Stimulated activated memory B cell treated with anti-CD40 and anti-IgM and Interleukin-4, amounts not matched to agents 10 μg/mL and 1 μg/mL and 100 μg/mL, for 72 hours (primary cell): ENCODE data around the gene PPIP5K2.
"Not testable (repeated sequence)": the region's sequence is repeated elsewhere in the genome, so short reads cannot be mapped to it uniquely, and the experiment has no call there.

Source experiments
- ATAC-seq: fragments of 150-1000 bp; cut with Tn5 transposase; 2 replicates; pipeline ENCODE4 v1.10.0; 2021
- H3K27ac Mint-ChIP-seq: one replicate; pipeline ENCODE4 v1.8.0; 2022; ENCODE audit warnings: mild to moderate bottlenecking, mixed read lengths
- H3K27me3 Mint-ChIP-seq: one replicate; pipeline ENCODE4 v1.8.0; 2022; ENCODE audit warnings: mixed read lengths
- H3K36me3 Mint-ChIP-seq: one replicate; pipeline ENCODE4 v1.8.0; 2022; ENCODE audit warnings: mixed read lengths
- H3K4me1 Mint-ChIP-seq: one replicate; pipeline ENCODE4 v1.8.0; 2022; ENCODE audit warnings: mixed read lengths
- H3K4me3 Mint-ChIP-seq: one replicate; pipeline ENCODE4 v1.8.0; 2022; ENCODE audit warnings: mild to moderate bottlenecking, moderate library complexity, mixed read lengths
- H3K9me3 Mint-ChIP-seq: one replicate; pipeline ENCODE4 v1.8.0; 2022; ENCODE audit warnings: mixed read lengths

The PPIP5K2 gene

GRCh38 chr5:103142132-103142531 is 22.0 kb downstream of the PPIP5K2 start:
- H3K4me1 Mint-ChIP-seq, H3K4me3 Mint-ChIP-seq: not testable (repeated sequence)
- peaks cover 26% of the 10 kb centered on the region for H3K36me3 Mint-ChIP-seq

DNA sequence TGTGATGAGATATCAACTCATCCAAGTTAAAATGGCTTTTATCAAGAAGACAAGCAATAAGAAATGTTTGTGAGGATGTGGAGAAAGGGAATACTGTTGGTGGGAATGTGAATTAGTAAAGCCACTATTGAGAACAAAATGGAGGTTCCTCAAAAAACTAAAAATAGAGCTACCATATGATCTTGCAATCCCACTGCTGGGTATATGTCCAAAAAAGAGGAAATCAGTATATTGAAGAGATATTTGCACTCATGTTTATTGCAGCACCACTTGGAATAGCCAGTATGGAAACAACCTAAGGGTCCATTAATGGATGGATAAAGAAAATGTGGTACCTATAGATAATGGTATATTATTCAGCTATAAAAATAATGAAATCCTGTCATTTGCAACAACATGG is 25.1 kb downstream of the PPIP5K2 start:
- no peaks in the 10 kb centered on the region for H3K9me3 Mint-ChIP-seq
- no peak overlapping the region for H3K4me3 Mint-ChIP-seq
- H3K4me1 Mint-ChIP-seq, result no peaks in the 10 kb centered on the region
- peaks cover 24% of the 10 kb centered on the region for H3K36me3 Mint-ChIP-seq
- ATAC-seq, result no peak
- no peak overlapping the region for H3K27ac Mint-ChIP-seq
- no peaks in the 10 kb centered on the region for H3K27me3 Mint-ChIP-seq

More at GRCh38 chr5:103142132-103142531, 22.0 kb downstream of the PPIP5K2 start:
- ATAC-seq, H3K27me3 Mint-ChIP-seq, H3K27ac Mint-ChIP-seq, H3K9me3 Mint-ChIP-seq: not testable (repeated sequence)

- Mint-ChIP-seq H3K36me3 (peaks cover 12% of the 10 kb centered on the region), H3K9me3 (no peaks in the 10 kb centered on the region), H3K27me3 (no peaks in the 10 kb centered on the region), H3K27ac (peak overlapping the region; percentile 17), H3K4me3 (no peak overlapping the region), H3K4me1 (no peaks in the 10 kb centered on the region)
- ATAC-seq, result no peak
Observed at GRCh38 chr5:103148213-103148612, 28.1 kb downstream of the PPIP5K2 start.

GRCh38 chr5:103151156-103151555 is 31.1 kb downstream of the PPIP5K2 start:
- no peak overlapping the region for H3K4me3 Mint-ChIP-seq
- H3K27ac Mint-ChIP-seq, result no peak overlapping the region
- H3K36me3 Mint-ChIP-seq, result peaks cover 7% of the 10 kb centered on the region
- H3K9me3 Mint-ChIP-seq, result no peaks in the 10 kb centered on the region
- no peaks in the 10 kb centered on the region for H3K4me1 Mint-ChIP-seq
- ATAC-seq, result no peak
- H3K27me3 Mint-ChIP-seq, result no peaks in the 10 kb centered on the region

GRCh38 chr5:103166706-103167105 is 46.6 kb downstream of the PPIP5K2 start:
- no peak overlapping the region for H3K27ac Mint-ChIP-seq
- H3K4me1 Mint-ChIP-seq, result no peaks in the 10 kb centered on the region
- no peak for ATAC-seq
- H3K9me3 Mint-ChIP-seq, result no peaks in the 10 kb centered on the region
- no peak overlapping the region for H3K4me3 Mint-ChIP-seq
- no peaks in the 10 kb centered on the region for H3K27me3 Mint-ChIP-seq
- H3K36me3 Mint-ChIP-seq, result peaks cover 45% of the 10 kb centered on the region

DNA sequence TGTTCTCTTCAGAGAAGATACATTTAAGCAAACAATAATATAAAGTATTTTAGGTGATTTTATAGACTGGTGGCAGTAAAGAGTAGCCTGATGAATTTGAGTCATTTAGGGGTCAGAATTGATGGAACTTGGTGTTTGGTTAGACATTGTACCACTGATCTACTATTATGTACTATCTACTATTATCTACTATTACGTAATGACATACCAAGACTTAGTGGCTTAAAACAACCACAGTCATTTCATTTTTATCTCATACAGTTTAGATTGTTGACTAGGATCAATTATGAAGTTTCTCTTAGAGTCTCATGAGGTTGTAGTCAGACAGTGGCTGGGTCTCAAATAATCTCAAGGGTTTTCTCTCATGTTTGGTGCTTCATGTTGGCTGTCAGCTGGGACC is 54.0 kb downstream of the PPIP5K2 start:
- Mint-ChIP-seq H3K27me3 (no peaks in the 10 kb centered on the region), H3K27ac (no peak overlapping the region), H3K9me3 (no peaks in the 10 kb centered on the region), H3K4me1 (no peaks in the 10 kb centered on the region), H3K4me3 (no peak overlapping the region), H3K36me3 (peaks cover 26% of the 10 kb centered on the region)
- ATAC-seq, result no peak

GRCh38 chr5:103177543-103177942 is 57.4 kb downstream of the PPIP5K2 start:
- Mint-ChIP-seq H3K9me3 (no peaks in the 10 kb centered on the region), H3K36me3 (peaks cover 27% of the 10 kb centered on the region), H3K27ac (no peak overlapping the region), H3K4me3 (no peak overlapping the region), H3K27me3 (no peaks in the 10 kb centered on the region), H3K4me1 (no peaks in the 10 kb centered on the region)
- no peak for ATAC-seq

GRCh38 chr5:103178167-103178566 is 58.1 kb downstream of the PPIP5K2 start:
- Mint-ChIP-seq H3K27me3 (no peaks in the 10 kb centered on the region), H3K9me3 (no peaks in the 10 kb centered on the region)

GRCh38 chr5:103186152-103186551 is 66.1 kb downstream of the PPIP5K2 start:
- Mint-ChIP-seq H3K27me3 (no peaks in the 10 kb centered on the region), H3K9me3 (no peaks in the 10 kb centered on the region), H3K27ac (no peak overlapping the region), H3K4me1 (no peaks in the 10 kb centered on the region), H3K4me3 (no peak overlapping the region), H3K36me3 (peaks cover 48% of the 10 kb centered on the region)
- ATAC-seq, result no peak

More at GRCh38 chr5:103178167-103178566, 58.1 kb downstream of the PPIP5K2 start:
- no peak overlapping the region for H3K4me3 Mint-ChIP-seq
- H3K27ac Mint-ChIP-seq, result no peak overlapping the region
- H3K36me3 Mint-ChIP-seq, result peaks cover 29% of the 10 kb centered on the region
- ATAC-seq, result no peak
- H3K4me1 Mint-ChIP-seq, result no peaks in the 10 kb centered on the region

- H3K4me3 Mint-ChIP-seq, result no peak overlapping the region
- H3K9me3 Mint-ChIP-seq, result no peaks in the 10 kb centered on the region
- peaks cover 43% of the 10 kb centered on the region for H3K36me3 Mint-ChIP-seq
- H3K27ac Mint-ChIP-seq, result no peak overlapping the region
- no peak for ATAC-seq
- H3K4me1 Mint-ChIP-seq, result no peaks in the 10 kb centered on the region
- no peaks in the 10 kb centered on the region for H3K27me3 Mint-ChIP-seq
Observed at GRCh38 chr5:103188436-103188835, 68.3 kb downstream of the PPIP5K2 start.

DNA sequence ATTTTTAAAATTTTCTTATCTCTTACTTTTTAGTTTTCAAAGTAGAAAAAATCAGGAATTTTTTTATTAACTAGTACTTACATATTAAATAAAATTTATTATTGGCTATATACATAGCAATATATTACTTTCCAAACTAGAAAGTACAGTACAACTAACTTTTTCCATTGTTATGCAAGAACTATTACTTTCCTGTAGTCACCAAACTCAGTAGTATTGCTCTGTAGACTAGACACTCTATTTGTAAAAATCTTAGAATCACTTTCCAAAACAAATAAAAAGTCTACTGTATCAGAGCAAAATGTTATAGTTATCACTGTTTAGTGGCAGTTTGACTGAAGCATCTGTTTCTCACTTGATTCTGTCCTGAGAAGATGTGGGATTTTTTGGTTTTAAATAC is 83.1 kb downstream of the PPIP5K2 start:
- no peaks in the 10 kb centered on the region for H3K27me3 Mint-ChIP-seq
- ATAC-seq, result no peak
- H3K36me3 Mint-ChIP-seq, result peaks cover 60% of the 10 kb centered on the region
- H3K4me1 Mint-ChIP-seq, result peaks cover 16% of the 10 kb centered on the region
- peaks cover 2% of the 10 kb centered on the region for H3K9me3 Mint-ChIP-seq
- no peak overlapping the region for H3K4me3 Mint-ChIP-seq
- no peak overlapping the region for H3K27ac Mint-ChIP-seq

GRCh38 chr5:103204990-103205389 is 84.9 kb downstream of the PPIP5K2 start:
- H3K27me3 Mint-ChIP-seq, H3K9me3 Mint-ChIP-seq, H3K4me3 Mint-ChIP-seq, ATAC-seq, H3K27ac Mint-ChIP-seq: not testable (repeated sequence)
- Mint-ChIP-seq H3K4me1 (peaks cover 22% of the 10 kb centered on the region), H3K36me3 (peaks cover 48% of the 10 kb centered on the region)

DNA sequence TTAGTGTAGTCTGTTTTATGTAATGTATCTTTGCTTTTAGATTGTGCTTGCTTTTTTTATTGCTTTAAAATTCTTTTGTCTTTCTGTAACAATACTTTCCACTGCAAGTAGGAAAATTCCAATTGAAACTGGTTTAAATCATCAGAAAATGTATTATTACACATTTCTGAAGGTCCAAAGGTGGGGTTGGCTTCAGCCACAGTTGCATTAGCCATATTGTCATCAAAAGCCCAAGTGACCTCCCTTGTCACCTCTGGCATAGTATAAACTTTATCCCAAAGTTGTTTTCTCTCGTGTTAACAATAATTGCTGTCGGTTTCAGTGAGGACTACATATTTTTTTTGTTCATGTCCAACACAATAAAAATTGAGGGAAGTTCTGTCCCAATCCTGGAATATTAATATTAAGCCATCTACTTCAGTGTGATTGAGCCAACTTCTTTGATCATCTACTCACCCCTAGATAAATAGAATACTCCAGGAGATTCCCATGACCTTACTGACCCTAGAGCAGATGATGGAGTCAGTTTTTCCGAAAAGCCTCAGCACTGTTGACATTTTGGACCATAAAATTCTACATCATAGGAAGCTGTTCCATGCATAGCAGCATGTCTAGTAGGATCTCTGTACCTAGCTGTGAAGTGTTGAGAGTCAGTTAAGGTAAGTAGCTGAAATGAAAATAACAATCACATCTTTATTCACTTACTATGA is 86.0 kb downstream of the PPIP5K2 start:
- Mint-ChIP-seq H3K4me3 (no peak overlapping the region), H3K4me1 (peaks cover 24% of the 10 kb centered on the region), H3K27me3 (no peaks in the 10 kb centered on the region), H3K9me3 (peaks cover 2% of the 10 kb centered on the region), H3K27ac (no peak overlapping the region), H3K36me3 (peaks cover 39% of the 10 kb centered on the region)
- no peak for ATAC-seq

DNA sequence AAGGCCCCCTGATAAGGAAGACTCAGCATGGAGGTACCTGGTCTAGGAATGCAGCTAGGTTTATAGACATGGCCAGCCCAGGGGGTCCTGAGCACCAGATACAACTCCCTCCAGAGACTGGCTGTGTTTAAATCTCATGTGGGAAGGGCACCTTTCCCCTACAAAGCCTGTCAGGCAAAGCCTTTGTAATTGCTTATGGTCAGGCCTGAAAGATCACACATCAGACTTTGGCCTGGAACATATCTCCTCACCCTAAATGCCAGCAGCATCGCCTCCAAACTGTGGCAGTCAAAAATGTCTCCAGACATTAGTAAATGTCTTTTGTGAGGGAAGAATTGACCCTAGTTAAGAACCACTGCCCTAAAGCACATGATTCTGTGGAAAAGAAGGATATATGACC is 86.9 kb downstream of the PPIP5K2 start:
- no peak overlapping the region for H3K4me3 Mint-ChIP-seq
- H3K27me3 Mint-ChIP-seq, result no peaks in the 10 kb centered on the region
- peaks cover 2% of the 10 kb centered on the region for H3K9me3 Mint-ChIP-seq
- H3K27ac Mint-ChIP-seq, result peak overlapping the region; percentile 20
- peaks cover 41% of the 10 kb centered on the region for H3K36me3 Mint-ChIP-seq
- ATAC-seq, result no peak
- H3K4me1 Mint-ChIP-seq, result peaks cover 32% of the 10 kb centered on the region

DNA sequence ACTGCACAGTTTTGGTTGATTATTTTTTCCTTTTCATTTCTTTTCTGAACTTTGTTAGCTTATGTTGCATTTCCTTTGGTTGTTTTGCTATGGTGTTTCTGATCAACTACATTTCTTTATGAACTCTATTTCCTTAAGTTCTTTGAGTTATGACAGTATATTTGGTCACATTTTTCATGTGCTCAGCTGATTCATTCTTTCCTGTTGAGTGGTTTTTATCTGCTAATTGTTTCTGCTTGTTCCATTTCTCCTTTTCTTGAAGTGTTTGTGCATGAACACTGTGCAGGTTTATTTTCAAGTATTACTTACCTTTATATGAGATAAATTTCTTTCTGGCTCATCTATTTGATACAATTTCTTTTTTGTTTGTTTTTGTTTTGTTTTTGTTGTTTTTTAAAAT is 87.6 kb downstream of the PPIP5K2 start:
- no peak overlapping the region for H3K4me3 Mint-ChIP-seq
- H3K27me3 Mint-ChIP-seq, result no peaks in the 10 kb centered on the region
- H3K27ac Mint-ChIP-seq, result peak overlapping the region; percentile 20
- peaks cover 45% of the 10 kb centered on the region for H3K36me3 Mint-ChIP-seq
- no peak for ATAC-seq
- peaks cover 2% of the 10 kb centered on the region for H3K9me3 Mint-ChIP-seq
- H3K4me1 Mint-ChIP-seq, result peaks cover 36% of the 10 kb centered on the region

DNA sequence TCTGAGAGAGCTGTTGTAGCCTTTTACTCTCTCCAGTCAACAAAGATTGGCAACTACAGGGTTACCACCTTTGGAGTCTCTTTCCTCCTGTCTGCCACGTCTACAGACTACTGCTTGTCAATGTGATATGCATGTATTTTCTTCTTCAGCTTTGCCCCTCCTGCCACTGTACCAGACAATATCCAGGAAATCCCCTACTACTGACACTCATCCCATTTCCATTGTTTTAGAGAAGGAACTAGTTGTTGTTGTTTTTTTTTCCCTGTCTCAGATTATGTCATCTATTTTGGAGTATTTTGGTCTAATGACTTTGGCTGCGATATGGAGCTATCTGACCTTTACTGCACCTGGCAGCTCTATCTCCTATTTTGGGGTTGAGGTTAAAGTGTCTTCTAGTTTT is 88.4 kb downstream of the PPIP5K2 start:
- Mint-ChIP-seq H3K9me3 (peaks cover 2% of the 10 kb centered on the region), H3K27me3 (no peaks in the 10 kb centered on the region), H3K27ac (peak overlapping the region; percentile 12), H3K36me3 (peaks cover 45% of the 10 kb centered on the region), H3K4me1 (peaks cover 36% of the 10 kb centered on the region), H3K4me3 (no peak overlapping the region)
- no peak for ATAC-seq
